Fibroblast of mammary gland (primary cell): ENCODE measurements around the gene MAP3K20.

ENCODE experiments used
- DNase-seq: peaks from one replicate; pipeline ENCODE4 v3.0.0-alpha.2; 2010; ENCODE audit warnings: low read depth
- H3K4me3 ChIP-seq: 2 replicates; pipeline ENCODE4 v1.5.1; 2011; ENCODE audit warnings: low read depth, mild to moderate bottlenecking, low read length, moderate library complexity; ENCODE audit not compliant: control insufficient read depth
- CTCF ChIP-seq: conservative IDR thresholded peaks from 2 replicates; pipeline ENCODE4 v1.5.1; 2011; ENCODE audit warnings: low read depth, low read length, inconsistent platforms; ENCODE audit not compliant: control insufficient read depth, insufficient read depth

The MAP3K20 gene

DNA sequence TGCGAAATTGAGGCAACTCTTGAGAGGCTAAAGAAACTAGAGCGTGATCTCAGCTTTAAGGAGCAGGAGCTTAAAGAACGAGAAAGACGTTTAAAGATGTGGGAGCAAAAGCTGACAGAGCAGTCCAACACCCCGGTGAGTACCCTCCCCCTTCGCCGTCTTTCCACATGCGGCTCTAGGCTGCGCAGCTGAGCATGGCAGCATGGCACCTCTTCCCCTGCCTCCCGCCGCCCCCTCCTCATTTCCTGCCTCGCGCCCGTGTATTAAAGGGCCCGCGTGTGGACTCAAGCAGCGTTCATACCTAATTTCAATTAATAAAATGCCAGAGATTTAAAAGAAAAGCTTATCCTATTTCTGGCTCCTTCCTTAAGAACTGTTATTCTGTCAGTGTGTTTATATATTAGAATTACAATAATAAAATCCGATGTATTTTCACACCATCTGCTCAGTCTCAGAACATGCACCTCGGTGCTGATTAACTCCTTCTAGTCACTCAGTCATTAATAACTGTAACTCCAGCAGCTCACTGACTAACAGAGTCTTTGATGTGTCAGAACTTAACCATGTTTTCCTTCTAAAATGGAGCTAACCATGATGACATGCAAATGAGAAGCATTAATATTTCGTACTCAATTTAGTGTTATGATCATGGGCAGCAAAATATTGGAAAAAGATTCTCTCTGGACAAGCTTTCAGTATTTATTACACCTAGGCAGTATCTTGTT is 141.6 kb downstream of the MAP3K20 start:
- DNase-seq, result peak; percentile 29
- no peak for TF ChIP-seq CTCF
- H3K4me3 ChIP-seq, result no peak overlapping the region

DNA sequence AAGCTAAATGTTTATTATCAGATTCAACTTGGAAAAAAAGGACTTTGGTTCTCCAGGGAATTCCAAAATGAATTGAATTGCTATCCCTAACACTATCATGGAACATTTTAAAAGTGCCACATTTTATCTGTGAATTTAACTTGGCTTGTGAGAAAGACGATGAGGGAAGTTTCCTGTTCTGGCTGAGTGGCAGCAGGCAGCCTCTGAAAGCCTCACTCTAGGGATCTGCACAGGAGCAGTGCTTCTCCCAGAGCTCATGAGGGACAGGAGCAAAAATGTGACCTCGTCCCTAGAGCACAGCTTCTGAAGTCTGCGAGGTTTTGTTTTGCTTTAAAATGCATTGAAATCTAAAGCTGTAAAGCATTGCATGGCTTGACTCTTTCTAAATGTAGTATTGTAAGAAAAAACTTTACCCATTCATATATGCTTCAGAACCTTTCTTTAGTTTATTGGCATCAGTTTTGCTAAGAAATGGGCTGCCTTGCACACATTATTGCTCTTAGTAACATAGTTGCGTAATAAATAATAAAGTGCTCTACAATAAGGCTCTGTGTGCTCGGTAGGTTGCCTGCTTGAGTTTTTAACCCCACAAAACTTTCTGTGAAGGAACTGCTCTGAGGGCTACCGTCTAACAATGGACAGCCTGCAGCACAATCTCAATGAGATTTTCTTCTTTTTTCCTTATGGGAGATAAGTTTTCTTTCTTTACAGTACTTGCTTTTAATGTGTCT is 142.8 kb downstream of the MAP3K20 start:
- no peak overlapping the region for H3K4me3 ChIP-seq
- TF ChIP-seq CTCF, result no peak
- peak; percentile 25 for DNase-seq

- DNase-seq, result no peak
- H3K4me3 ChIP-seq, result no peak overlapping the region
- no peak for TF ChIP-seq CTCF
Measured at GRCh38 chr2:173221132-173221695, 145.6 kb downstream of the MAP3K20 start.

- no peak for DNase-seq
- no peak for TF ChIP-seq CTCF
- no peak overlapping the region for H3K4me3 ChIP-seq
Measured at GRCh38 chr2:173221937-173222594, 146.4 kb downstream of the MAP3K20 start.

GRCh38 chr2:173223871-173224270 is 148.2 kb downstream of the MAP3K20 start:
- no peak for TF ChIP-seq CTCF
- no peak for DNase-seq
- H3K4me3 ChIP-seq, result no peak overlapping the region

DNA sequence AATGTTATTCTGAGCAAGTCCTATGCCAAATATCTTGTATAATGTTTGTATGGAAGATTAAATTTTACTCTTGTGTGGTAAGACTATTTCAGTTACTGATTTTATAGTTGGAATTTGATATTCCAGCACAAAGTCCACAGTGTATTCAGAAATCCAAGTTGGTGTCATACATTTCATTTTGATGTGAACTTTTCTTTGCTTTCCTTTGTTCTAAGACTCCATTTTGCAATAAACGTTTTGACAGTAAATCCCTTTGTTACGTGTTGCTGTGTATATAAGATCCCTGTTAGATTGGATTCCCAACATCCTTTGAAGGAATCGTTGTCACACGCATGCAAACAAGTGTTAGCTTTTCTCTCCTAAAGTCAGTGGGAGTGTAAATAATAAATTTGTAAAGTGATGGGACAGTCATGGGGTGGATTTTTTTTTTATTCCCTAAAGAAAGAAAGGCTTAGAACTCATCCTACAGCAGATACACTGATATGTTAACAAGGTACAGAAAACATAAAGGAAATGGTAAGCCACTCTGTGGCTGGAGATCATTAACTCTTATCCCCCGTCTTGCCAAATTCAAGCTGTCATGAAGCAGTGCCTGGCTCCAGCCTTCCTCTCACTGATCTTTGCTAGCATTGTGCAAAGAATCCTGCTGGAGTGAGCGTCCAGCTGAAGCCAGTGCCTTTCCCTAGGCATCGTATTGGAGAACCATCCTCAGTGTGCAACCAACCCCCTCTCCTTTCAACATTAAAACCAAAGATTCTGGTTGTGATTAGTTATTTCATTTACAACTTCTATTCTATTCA is 151.5 kb downstream of the MAP3K20 start:
- no peak for TF ChIP-seq CTCF
- no peak overlapping the region for H3K4me3 ChIP-seq
- no peak for DNase-seq
